AML-193 (cell line): ENCODE results near the gene RAD51B.
"Not testable (repeated sequence)": the region's sequence is repeated elsewhere in the genome, so short reads cannot be mapped to it uniquely, and the experiment has no call there.

Experiments used
- DNase-seq, 2 experiments: peaks; one replicate each; lab custom pipeline; 2025; lab: John Stamatoyannopoulos, UW

RAD51B gene

GRCh38 chr14:68210729-68211299, 391.2 kb downstream of the RAD51B start:
- peak; percentile 67 to 68 for DNase-seq

- no peak for DNase-seq
Observed at GRCh38 chr14:68211421-68211820, 391.8 kb downstream of the RAD51B start.

- no peak for DNase-seq
Observed at GRCh38 chr14:68211886-68212285, 392.3 kb downstream of the RAD51B start.

- DNase-seq, result no peak
Observed at GRCh38 chr14:68212361-68212760, 392.8 kb downstream of the RAD51B start.

- DNase-seq, result no peak
Observed at GRCh38 chr14:68214431-68214830, 394.9 kb downstream of the RAD51B start.

GRCh38 chr14:68215629-68216028, 396.1 kb downstream of the RAD51B start:
- DNase-seq, result peak; percentile 38 to 58

GRCh38 chr14:68216079-68216478, 396.5 kb downstream of the RAD51B start:
- DNase-seq, result no peak

DNA sequence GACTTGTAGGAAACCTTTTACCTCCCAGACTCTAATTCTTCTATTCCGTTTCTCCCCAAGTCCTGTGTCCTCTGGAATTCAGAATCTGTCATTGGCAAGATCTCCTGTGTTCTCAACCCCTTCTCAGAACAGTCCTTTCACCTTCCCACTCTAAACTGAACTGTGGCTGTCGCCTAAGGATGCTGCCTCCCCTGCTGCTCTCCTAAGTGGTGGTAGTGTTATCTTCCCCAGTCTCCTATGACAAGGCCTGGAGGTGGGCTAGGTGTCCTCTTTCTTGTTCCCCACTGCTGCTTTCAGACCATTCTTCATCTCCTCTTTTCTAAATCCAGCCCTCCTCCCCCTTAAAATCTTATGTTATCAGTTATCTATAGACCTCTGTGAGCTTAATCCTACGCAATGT, 397.4 kb downstream of the RAD51B start:
- DNase-seq, result no peak

- DNase-seq, result no peak
Observed at GRCh38 chr14:68217791-68218340, 398.3 kb downstream of the RAD51B start.

GRCh38 chr14:68219407-68219806, 399.8 kb downstream of the RAD51B start:
- DNase-seq, result no peak

DNA sequence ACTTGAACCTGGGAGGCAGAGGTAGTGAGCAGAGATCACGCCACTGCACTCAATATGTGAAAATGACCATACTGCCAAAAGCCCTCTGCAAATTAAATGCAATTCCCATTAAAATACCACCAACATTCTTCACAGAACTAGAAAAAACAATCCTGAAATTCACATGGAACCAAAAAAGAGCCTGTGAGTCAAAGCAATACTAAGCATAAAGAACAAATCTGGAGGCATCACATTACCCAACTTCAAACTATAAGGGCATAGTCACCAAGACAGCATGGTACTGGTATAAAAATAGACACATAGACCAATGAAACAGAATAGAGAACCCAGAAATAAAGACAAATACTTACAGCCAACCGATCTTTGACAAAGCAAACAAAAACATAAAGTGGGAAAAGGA, 401.5 kb downstream of the RAD51B start:
- not testable (repeated sequence) for DNase-seq

- no peak for DNase-seq
Observed at GRCh38 chr14:68222154-68222553, 402.6 kb downstream of the RAD51B start.

- DNase-seq, result no peak
Observed at GRCh38 chr14:68222726-68223125, 403.1 kb downstream of the RAD51B start.

GRCh38 chr14:68223631-68224030, 404.1 kb downstream of the RAD51B start:
- DNase-seq, result no peak

- no peak for DNase-seq
Observed at GRCh38 chr14:68225321-68225720, 405.7 kb downstream of the RAD51B start.

DNA sequence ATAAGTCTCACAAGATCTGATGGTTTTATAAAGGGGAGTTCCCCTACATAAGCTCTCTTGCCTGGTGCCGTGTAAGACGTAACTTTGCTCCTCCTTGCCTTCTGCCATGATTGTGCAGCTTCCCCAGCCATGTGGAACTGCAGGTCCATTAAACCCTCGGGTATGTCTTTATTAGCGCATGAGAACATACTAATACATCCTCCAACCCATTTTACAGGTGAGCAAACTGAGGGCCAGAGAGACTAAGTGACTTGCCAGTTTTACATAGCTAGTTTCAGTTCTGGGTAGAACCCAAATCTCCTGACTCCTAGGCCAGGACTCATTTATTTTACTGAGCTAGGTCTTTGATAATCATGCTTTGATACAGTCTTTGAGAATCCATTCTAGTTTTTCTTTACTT, 406.9 kb downstream of the RAD51B start:
- DNase-seq, result no peak

GRCh38 chr14:68228656-68229055, 409.1 kb downstream of the RAD51B start:
- no peak for DNase-seq

DNA sequence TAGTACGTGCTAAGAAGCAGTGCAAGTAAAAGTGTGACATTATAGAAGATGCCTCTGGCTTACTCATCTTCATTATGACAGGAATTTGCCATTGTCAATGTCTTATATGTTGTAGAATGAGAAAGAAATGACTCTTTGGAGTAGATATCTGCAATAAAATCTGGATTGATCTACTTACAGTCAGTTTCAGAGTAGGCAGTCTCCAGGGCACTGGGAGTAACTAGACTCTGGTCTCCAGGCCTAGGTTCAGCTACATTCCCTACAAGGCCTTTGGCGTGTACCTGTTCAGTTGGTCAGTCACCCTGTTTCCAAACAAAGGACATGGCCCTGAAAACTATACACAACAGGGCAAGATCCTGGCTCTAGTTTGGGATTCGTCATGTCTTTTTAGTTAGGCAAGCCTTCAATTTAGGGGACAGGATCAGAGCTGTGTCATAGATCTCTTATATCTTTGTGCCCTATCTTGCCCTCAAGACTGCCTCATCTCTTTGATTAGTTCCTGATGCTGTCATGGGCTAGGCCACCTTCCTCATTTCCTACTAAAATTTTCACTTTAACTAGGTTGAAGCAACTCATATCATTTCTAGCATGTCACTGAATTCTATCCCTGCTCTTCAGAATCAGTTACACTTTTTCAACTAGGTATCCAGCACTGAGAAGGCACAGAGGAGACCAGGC, 410.0 kb downstream of the RAD51B start:
- DNase-seq, result no peak

GRCh38 chr14:68230202-68230949, 410.8 kb downstream of the RAD51B start:
- no peak for DNase-seq

GRCh38 chr14:68230950-68231717, 411.6 kb downstream of the RAD51B start:
- DNase-seq, result no peak

DNA sequence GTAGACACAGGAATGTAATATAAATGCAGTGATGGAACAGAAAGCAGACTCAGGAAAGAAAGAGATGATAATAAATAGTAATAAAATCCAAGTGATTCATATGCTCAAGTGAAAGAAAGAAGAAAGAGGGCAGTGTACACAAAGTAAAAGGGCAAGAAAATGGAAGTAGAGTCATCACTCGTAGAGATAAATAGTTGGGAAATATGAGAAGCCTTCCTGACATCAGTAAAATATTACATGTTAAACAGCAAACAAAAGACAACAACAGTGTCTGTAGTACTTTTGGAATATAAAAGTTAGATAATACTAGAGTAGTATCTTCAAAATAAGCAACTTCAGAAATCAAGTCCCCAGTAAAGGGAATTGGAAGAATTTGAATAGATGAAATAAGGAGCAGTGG, 412.3 kb downstream of the RAD51B start:
- DNase-seq, result no peak
